ENCODE data around the gene DTNB.

GRCh38 chr2:25389161-25389560 lies 284.2 kb downstream of the DTNB start:
- TF ChIP-seq EP300 (IDR thresholded peaks at IDR 0.05; ENCODE audit: low read depth) (no peak), POLR2AphosphoS5 (IDR thresholded peaks at IDR 0.05) (no peak), CTCF (IDR thresholded peaks at IDR 0.05) (no peak)
